GM18505 (cell line): ENCODE results near the gene ODF4.
"Not testable (repeated sequence)": the region's sequence is repeated elsewhere in the genome, so short reads cannot be mapped to it uniquely, and the experiment has no call there.

ENCODE experiments used
- ATAC-seq: cut with Tn5 transposase; IDR thresholded peaks from one replicate; pipeline ENCODE4 v1.9.1; 2021; ENCODE audit not compliant: unreplicated experiment
- POLR2A ChIP-seq: IDR thresholded peaks from 4 replicates; pipeline ENCODE4 v1.6.1; 2011; ENCODE audit warnings: borderline replicate concordance; ENCODE audit not compliant: insufficient read depth, insufficient read length; ENCODE audit errors: extremely low read depth

The ODF4 gene

GRCh38 chr17:8362651-8363332 is 23.2 kb downstream of the ODF4 start:
- TF ChIP-seq POLR2A: no peak
- no peak for ATAC-seq

GRCh38 chr17:8365143-8365542 is 25.5 kb downstream of the ODF4 start:
- no peak for ATAC-seq
- TF ChIP-seq POLR2A: no peak

GRCh38 chr17:8366231-8366630 is 26.6 kb downstream of the ODF4 start:
- TF ChIP-seq POLR2A: no peak
- no peak for ATAC-seq

- ATAC-seq: no peak
- TF ChIP-seq POLR2A: no peak
These were observed 28.6 kb downstream of the ODF4 start for GRCh38 chr17:8368193-8368592.

- no peak for TF ChIP-seq POLR2A
- ATAC-seq: no peak
These were observed 30.3 kb downstream of the ODF4 start for GRCh38 chr17:8369944-8370343.

GRCh38 chr17:8371786-8372185 is 32.1 kb downstream of the ODF4 start:
- TF ChIP-seq POLR2A: no peak
- ATAC-seq: no peak

GRCh38 chr17:8372422-8372821 is 32.8 kb downstream of the ODF4 start:
- TF ChIP-seq POLR2A: no peak
- no peak for ATAC-seq

- ATAC-seq: not testable (repeated sequence)
These were observed 34.2 kb downstream of the ODF4 start for GRCh38 chr17:8373856-8374255.

- TF ChIP-seq POLR2A: no peak
- peak; percentile 8 for ATAC-seq
These were observed 36.2 kb downstream of the ODF4 start for GRCh38 chr17:8375738-8376259.

GRCh38 chr17:8376271-8377067 is 36.8 kb downstream of the ODF4 start, which contains the start of gene KRABD2:
Gene KRABD2, minus strand, starts transcription at chr17:8376704.
- TF ChIP-seq POLR2A: peak; percentile 78
- peak; percentile 86 for ATAC-seq

- no peak for TF ChIP-seq POLR2A
- ATAC-seq: no peak
These were observed 37.8 kb downstream of the ODF4 start for GRCh38 chr17:8377422-8377821.

- ATAC-seq: not testable (repeated sequence)
These were observed 38.5 kb downstream of the ODF4 start for GRCh38 chr17:8378117-8378516.

GRCh38 chr17:8380049-8380448 is 40.4 kb downstream of the ODF4 start:
- no peak for ATAC-seq
- TF ChIP-seq POLR2A: no peak

- TF ChIP-seq POLR2A: no peak
- ATAC-seq: no peak
These were observed 42.6 kb downstream of the ODF4 start for GRCh38 chr17:8382052-8382879.

GRCh38 chr17:8382880-8383142 is 43.2 kb downstream of the ODF4 start:
- ATAC-seq: no peak
- TF ChIP-seq POLR2A: no peak
